Astrocyte (in vitro differentiated cells and primary cell): Measurements from ENCODE around the gene GUCA1A. TPM values are rescaled to one million over a fixed set of nuclear protein-coding genes. Genes with fewer than 3 reads are reported as not detected.
A peak's percentile ranks its signal among the peaks of the same experiment; 100 is the strongest.
"Not testable (repeated sequence)": the region's sequence is repeated elsewhere in the genome, so short reads cannot be mapped to it uniquely, and the experiment has no call there.

Source experiments
- DNase-seq: peaks from one replicate; pipeline ENCODE4 v3.0.0-alpha.2; 2010; ENCODE audit warnings: low read depth
- FAIRE-seq: peaks from 2 replicates; lab custom pipeline; 2011; peaks lifted over from hg19 to GRCh38; lab: Jason Lieb, UNC
- H2AFZ ChIP-seq: 2 replicates; pipeline ENCODE4 v1.6.0; 2012; ENCODE audit warnings: low read depth, low read length, inconsistent platforms
- H3K27ac ChIP-seq: 2 replicates; pipeline ENCODE4 v1.5.1; 2011; ENCODE audit warnings: low read depth, low read length, inconsistent platforms
- H3K27me3 ChIP-seq: 2 replicates; pipeline ENCODE4 v1.6.0; 2011; ENCODE audit warnings: low read length, inconsistent platforms; ENCODE audit not compliant: insufficient read depth
- H3K36me3 ChIP-seq: 2 replicates; pipeline ENCODE4 v1.5.1; 2011; ENCODE audit warnings: low read length, inconsistent platforms; ENCODE audit not compliant: insufficient read depth
- H3K4me1 ChIP-seq: 2 replicates; pipeline ENCODE4 v1.5.1; 2011; ENCODE audit warnings: low read length, inconsistent platforms; ENCODE audit not compliant: insufficient read depth
- H3K4me2 ChIP-seq: 2 replicates; pipeline ENCODE4 v1.6.0; 2012; ENCODE audit warnings: low read length, inconsistent platforms
- H3K4me3 ChIP-seq: 2 replicates; pipeline ENCODE4 v1.5.1; 2011; ENCODE audit warnings: low read depth, mild to moderate bottlenecking, low read length, inconsistent platforms; ENCODE audit not compliant: insufficient read depth
- H3K79me2 ChIP-seq: 2 replicates; pipeline ENCODE4 v1.6.0; 2012; ENCODE audit warnings: mild to moderate bottlenecking, low read length, inconsistent platforms; ENCODE audit not compliant: insufficient read depth
- H3K9ac ChIP-seq: 2 replicates; pipeline ENCODE4 v1.6.0; 2012; ENCODE audit warnings: mild to moderate bottlenecking, low read length, inconsistent platforms
- H3K9me3 ChIP-seq: 2 replicates; pipeline ENCODE4 v1.5.1; 2012; ENCODE audit warnings: low read depth, mild to moderate bottlenecking, low read length, inconsistent platforms; ENCODE audit not compliant: insufficient read depth
- H4K20me1 ChIP-seq: 2 replicates; pipeline ENCODE4 v1.6.0; 2012; ENCODE audit warnings: low read length, inconsistent platforms; ENCODE audit not compliant: insufficient read depth
- H3K27ac Mint-ChIP-seq: one replicate; pipeline ENCODE4 v1.8.0; 2021; ENCODE audit warnings: mild to moderate bottlenecking, mixed read lengths; ENCODE audit not compliant: unreplicated experiment
- H3K27me3 Mint-ChIP-seq: one replicate; pipeline ENCODE4 v1.8.0; 2021; ENCODE audit warnings: low read depth, mixed read lengths; ENCODE audit not compliant: unreplicated experiment
- H3K36me3 Mint-ChIP-seq: one replicate; pipeline ENCODE4 v1.8.0; 2021; ENCODE audit warnings: low read depth, mixed read lengths; ENCODE audit not compliant: unreplicated experiment
- H3K4me1 Mint-ChIP-seq: one replicate; pipeline ENCODE4 v1.8.0; 2021; ENCODE audit warnings: low read depth, mixed read lengths; ENCODE audit not compliant: unreplicated experiment
- H3K4me3 Mint-ChIP-seq: one replicate; pipeline ENCODE4 v1.8.0; 2021; ENCODE audit warnings: mild to moderate bottlenecking, moderate library complexity, mixed read lengths; ENCODE audit not compliant: unreplicated experiment
- H3K9me3 Mint-ChIP-seq: one replicate; pipeline ENCODE4 v1.8.0; 2021; ENCODE audit warnings: mild to moderate bottlenecking, mixed read lengths; ENCODE audit not compliant: unreplicated experiment
- CTCF ChIP-seq: IDR thresholded peaks from 2 replicates; pipeline ENCODE4 v1.5.1; 2011; ENCODE audit warnings: low read depth, mild to moderate bottlenecking, inconsistent platforms, low read length, moderate library complexity; ENCODE audit not compliant: insufficient read depth
- EZH2 ChIP-seq: IDR thresholded peaks from 2 replicates; pipeline ENCODE4 v1.6.1; 2012; ENCODE audit warnings: mild to moderate bottlenecking, low read length, inconsistent platforms; ENCODE audit not compliant: insufficient read depth
- total RNA-seq: library from RNA; stranded (reverse); gene quantifications from 2 replicates; pipeline ENCODE4 v1.2.1, GENCODE V29; 2021

GUCA1A gene
- total RNA-seq, 1 donor from 2014 or later, result 0.45 TPM

GRCh38 chr6:42190554-42191183 lies 17.5 kb downstream of the GUCA1A start:
- H3K79me2 ChIP-seq, result no peaks in the 10 kb centered on the region
- H3K9me3 Mint-ChIP-seq, result no peaks in the 10 kb centered on the region
- peaks cover 25% of the 10 kb centered on the region for H3K4me1 Mint-ChIP-seq
- no peak overlapping the region for H2AFZ ChIP-seq
- peaks cover 2% of the 10 kb centered on the region for H3K36me3 Mint-ChIP-seq
- peaks cover 3% of the 10 kb centered on the region for H3K27me3 Mint-ChIP-seq
- no peak overlapping the region for H3K4me3 ChIP-seq
- no peaks in the 10 kb centered on the region for H3K9me3 ChIP-seq
- peak overlapping the region; percentile 77 for H3K27ac Mint-ChIP-seq
- peak overlapping the region; percentile 11 for H3K27ac ChIP-seq
- H3K36me3 ChIP-seq, result no peaks in the 10 kb centered on the region
- H3K4me2 ChIP-seq, result peak overlapping the region; percentile 3
- H3K27me3 ChIP-seq, result no peaks in the 10 kb centered on the region
- peak; percentile 73 for DNase-seq
- no peak overlapping the region for H3K9ac ChIP-seq
- peaks cover 12% of the 10 kb centered on the region for H3K4me1 ChIP-seq
- no peak overlapping the region for H3K4me3 Mint-ChIP-seq
- TF ChIP-seq CTCF (no peak), EZH2 (no peak)
- no peaks in the 10 kb centered on the region for H4K20me1 ChIP-seq
- no peak for FAIRE-seq

GRCh38 chr6:42192385-42192784 lies 19.2 kb downstream of the GUCA1A start:
- not testable (repeated sequence) for FAIRE-seq

GRCh38 chr6:42193491-42193894 lies 20.3 kb downstream of the GUCA1A start:
- Histone ChIP-seq H2AFZ (peak overlapping the region; percentile 25), H3K4me2 (peak overlapping the region; percentile 80), H3K27ac (peak overlapping the region; percentile 24), H3K4me1 (peaks cover 24% of the 10 kb centered on the region), H3K4me3 (peak overlapping the region; percentile 9), H3K79me2 (no peaks in the 10 kb centered on the region), H3K36me3 (no peaks in the 10 kb centered on the region), H3K27me3 (no peaks in the 10 kb centered on the region), H3K9me3 (no peaks in the 10 kb centered on the region), H3K9ac (no peak overlapping the region), H4K20me1 (no peaks in the 10 kb centered on the region)
- TF ChIP-seq CTCF (no peak), EZH2 (no peak)
- H3K27me3 Mint-ChIP-seq, result no peaks in the 10 kb centered on the region
- H3K36me3 Mint-ChIP-seq, result no peaks in the 10 kb centered on the region
- no peaks in the 10 kb centered on the region for H3K9me3 Mint-ChIP-seq
- peaks cover 25% of the 10 kb centered on the region for H3K4me1 Mint-ChIP-seq
- no peak overlapping the region for H3K4me3 Mint-ChIP-seq
- H3K27ac Mint-ChIP-seq, result peak overlapping the region; percentile 77
- no peak for FAIRE-seq
- peak; percentile 15 for DNase-seq

More at GRCh38 chr6:42192385-42192784, 19.2 kb downstream of the GUCA1A start:
- not testable (repeated sequence) for DNase-seq, H3K27ac Mint-ChIP-seq, H3K9me3 Mint-ChIP-seq, H3K4me2 ChIP-seq, H3K4me3 Mint-ChIP-seq, H3K4me3 ChIP-seq, H3K27ac ChIP-seq, H3K36me3 ChIP-seq, H4K20me1 ChIP-seq, H3K9me3 ChIP-seq, H3K79me2 ChIP-seq, H3K27me3 Mint-ChIP-seq, H3K36me3 Mint-ChIP-seq, H3K9ac ChIP-seq, H3K27me3 ChIP-seq, H2AFZ ChIP-seq
- peaks cover 25% of the 10 kb centered on the region for H3K4me1 Mint-ChIP-seq
- H3K4me1 ChIP-seq, result peaks cover 15% of the 10 kb centered on the region
